GM19351 (cell line): Measurements from ENCODE around the gene AGTPBP1.
"Not testable (repeated sequence)": the region's sequence is repeated elsewhere in the genome, so short reads cannot be mapped to it uniquely, and the experiment has no call there.

Source experiments
- ATAC-seq: cut with Tn5 transposase; IDR thresholded peaks from one replicate; pipeline ENCODE4 v1.9.1; 2021; ENCODE audit warnings: mild to moderate bottlenecking, moderate library complexity; ENCODE audit not compliant: unreplicated experiment

The AGTPBP1 gene, protein sequence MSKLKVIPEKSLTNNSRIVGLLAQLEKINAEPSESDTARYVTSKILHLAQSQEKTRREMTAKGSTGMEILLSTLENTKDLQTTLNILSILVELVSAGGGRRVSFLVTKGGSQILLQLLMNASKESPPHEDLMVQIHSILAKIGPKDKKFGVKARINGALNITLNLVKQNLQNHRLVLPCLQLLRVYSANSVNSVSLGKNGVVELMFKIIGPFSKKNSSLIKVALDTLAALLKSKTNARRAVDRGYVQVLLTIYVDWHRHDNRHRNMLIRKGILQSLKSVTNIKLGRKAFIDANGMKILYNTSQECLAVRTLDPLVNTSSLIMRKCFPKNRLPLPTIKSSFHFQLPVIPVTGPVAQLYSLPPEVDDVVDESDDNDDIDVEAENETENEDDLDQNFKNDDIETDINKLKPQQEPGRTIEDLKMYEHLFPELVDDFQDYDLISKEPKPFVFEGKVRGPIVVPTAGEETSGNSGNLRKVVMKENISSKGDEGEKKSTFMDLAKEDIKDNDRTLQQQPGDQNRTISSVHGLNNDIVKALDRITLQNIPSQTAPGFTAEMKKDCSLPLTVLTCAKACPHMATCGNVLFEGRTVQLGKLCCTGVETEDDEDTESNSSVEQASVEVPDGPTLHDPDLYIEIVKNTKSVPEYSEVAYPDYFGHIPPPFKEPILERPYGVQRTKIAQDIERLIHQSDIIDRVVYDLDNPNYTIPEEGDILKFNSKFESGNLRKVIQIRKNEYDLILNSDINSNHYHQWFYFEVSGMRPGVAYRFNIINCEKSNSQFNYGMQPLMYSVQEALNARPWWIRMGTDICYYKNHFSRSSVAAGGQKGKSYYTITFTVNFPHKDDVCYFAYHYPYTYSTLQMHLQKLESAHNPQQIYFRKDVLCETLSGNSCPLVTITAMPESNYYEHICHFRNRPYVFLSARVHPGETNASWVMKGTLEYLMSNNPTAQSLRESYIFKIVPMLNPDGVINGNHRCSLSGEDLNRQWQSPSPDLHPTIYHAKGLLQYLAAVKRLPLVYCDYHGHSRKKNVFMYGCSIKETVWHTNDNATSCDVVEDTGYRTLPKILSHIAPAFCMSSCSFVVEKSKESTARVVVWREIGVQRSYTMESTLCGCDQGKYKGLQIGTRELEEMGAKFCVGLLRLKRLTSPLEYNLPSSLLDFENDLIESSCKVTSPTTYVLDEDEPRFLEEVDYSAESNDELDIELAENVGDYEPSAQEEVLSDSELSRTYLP

GRCh38 chr9:85741875-85742596, at the start of gene AGTPBP1:
Gene AGTPBP1 (minus strand): TSS chr9:85741954. CDS start chr9:85712533, 29,421 bp downstream.
- ATAC-seq = peak; percentile 76

GRCh38 chr9:85786116-85786515, 44.4 kb upstream of the AGTPBP1 start:
- ATAC-seq = not testable (repeated sequence)

GRCh38 chr9:85773844-85774243, 32.1 kb upstream of the AGTPBP1 start:
- peak; percentile 56 for ATAC-seq

GRCh38 chr9:85761802-85762201, 20.0 kb upstream of the AGTPBP1 start:
- ATAC-seq = not testable (repeated sequence)

DNA sequence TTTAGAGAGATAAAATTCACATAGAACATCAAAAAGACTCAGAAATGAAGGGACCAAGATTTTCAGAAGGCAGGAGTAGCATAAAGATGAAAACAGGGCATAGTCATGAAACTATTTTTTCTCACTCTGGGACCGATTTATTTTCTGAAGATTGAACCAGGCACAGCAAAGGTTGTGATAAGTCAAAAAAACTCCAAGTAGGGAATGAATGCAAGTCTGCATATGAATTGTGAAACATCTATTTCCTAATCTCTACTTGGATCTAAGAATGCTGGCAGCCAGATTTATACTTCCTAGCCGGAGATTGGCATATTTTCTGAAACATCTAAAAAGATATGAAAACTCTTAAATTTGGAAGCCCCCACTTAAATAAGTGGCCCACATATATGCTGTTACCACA, 16.0 kb upstream of the AGTPBP1 start:
- not testable (repeated sequence) for ATAC-seq

GRCh38 chr9:85756216-85756615, 14.5 kb upstream of the AGTPBP1 start:
- not testable (repeated sequence) for ATAC-seq

DNA sequence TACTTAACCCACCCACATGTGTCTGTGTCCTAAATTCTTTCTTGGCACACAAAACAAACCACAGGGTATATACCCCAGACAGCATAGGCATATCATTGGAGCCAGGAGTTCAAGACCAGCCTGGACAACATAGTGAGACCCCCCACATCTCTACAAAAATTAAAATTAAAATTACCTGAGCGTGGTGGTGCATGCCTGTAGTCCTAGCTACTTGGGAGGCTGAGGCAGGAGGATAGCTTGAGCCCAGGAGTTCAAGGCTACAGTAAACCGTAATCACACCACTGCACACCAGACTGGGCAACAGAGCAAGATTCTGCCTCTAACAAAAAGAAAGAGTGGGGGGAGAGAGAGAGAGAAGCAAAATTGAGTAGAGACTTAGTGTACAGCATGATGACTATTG, 4.6 kb upstream of the AGTPBP1 start:
- ATAC-seq = no peak

DNA sequence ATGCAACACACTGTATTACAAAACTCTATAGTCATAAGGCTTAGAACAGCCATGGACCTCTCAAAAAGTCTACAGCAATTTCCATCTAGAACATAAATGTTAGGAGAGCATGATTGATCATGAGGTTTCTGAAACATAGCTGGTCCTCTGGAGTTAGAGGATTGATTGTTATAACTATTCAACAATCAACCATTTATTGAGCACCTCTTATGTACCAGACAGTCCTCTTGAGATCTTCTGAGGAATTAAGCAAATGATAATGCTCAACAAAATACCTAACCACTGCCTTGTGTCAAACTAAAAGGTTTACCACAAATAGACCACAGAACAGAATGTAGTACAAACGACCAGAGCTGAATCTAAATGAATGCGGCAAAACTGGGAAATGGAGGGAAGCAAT, 3.4 kb upstream of the AGTPBP1 start:
- no peak for ATAC-seq

DNA sequence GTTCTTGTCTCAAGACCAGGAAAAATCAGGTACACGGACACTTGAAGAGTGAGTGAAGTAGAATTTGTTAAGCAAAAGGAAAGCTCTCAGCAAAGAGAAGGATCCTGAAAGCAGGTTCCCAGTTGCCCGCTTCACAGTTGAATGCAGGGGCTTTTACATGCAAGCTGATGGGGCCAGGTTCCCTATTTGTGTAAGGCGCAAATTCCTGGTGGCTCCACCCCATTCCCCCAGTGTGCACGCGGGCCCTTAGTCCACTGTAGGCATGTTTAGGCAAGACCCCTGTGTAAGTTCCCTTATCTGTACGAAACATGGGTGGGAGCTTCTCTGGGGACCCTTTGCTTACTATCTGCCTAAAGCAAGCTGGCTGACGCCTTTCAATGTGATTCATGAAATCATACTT, 2.7 kb upstream of the AGTPBP1 start:
- no peak for ATAC-seq

DNA sequence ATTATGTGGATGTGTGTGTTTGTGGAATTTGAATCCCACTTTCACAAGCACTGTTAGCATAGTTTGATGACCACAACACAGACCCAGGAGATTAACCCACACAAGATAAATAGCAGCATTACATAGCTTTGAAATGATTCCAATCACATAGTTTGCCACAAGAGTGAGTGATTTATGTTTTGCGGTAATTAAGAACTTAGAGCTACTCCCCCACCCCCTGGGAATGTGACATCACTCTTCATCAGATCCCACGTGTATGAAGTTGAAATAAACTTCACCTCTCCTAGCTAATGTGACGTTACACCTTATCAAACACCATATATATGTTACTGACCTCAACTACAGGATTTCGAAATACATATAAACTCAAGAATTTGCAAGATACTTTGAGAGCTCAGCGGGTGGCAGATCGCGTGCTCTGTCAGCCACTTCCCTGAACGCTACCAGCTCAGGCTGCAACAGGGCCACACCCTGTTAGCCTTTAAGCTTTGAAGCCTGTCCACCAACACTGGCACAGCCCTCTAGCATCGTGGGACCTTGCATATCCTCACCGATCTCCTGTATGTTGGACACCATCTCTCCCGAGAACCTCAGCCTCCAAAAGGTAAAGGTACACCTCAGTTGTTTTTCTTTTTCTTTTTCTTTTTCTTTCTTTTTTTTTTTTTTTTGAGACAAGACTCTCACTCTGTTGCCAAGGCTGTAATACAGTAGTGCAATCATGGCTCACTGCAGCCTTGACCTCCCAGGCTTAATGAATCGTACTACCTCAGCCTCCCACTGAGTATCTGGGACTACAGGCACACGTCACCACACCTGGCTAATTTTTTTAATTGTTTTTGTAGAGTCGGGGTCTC, 1.7 kb upstream of the AGTPBP1 start:
- no peak for ATAC-seq

DNA sequence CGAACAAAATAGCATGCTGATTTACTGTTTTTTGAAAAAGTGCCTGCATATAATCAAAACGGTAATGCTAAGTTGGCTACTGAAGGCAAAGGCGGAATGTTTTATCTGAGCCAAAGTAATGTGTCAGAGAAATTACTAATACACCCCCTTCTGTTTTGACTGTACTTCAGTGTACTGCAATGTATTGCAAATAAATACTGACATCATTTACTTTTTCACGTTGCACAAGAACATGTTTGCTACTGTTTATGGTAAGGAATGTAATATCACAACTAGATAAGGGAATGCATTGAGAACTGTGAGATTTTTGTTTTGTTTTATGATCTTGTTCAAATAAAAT, 813 bp upstream of the AGTPBP1 start:
- ATAC-seq = peak; percentile 1

DNA sequence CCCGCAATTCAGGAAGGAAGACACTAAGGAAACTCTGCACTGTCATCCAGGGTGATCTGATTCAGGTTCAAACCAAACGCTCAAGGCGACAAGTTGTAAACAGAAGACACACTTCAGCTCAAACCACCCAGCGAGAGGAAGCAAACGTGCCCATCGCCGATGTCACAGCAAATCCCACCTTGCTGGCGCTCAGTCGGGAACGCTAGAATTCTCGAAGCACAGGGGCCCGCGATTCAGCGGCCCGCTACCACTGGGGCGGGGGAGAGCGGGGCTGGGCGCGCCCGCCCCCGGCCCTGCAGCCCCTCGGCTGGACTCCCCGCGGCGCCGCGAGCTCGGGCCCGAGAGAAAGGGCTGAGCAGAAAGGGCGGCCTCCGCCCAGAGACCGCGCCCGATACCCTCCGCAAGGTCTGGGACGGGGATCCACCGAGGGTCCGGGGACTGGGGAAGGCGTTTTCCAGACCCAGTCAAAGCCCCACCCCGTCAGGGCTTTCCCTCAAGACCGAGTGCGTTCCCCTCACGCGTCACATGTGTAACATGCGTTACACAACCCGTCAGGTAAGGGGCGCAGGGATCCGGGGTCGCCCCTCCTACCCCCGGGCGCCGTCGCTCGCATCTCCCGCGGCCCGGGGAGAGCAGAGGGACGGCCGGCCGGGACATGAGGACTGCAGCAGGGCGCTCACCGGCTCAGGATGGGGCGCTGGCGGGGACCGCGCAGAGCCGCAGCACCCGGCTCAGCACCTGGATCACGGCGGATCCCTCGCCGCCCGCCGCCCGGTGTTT, 469 bp downstream of the AGTPBP1 start:
- peak; percentile 45 for ATAC-seq

- ATAC-seq = no peak
Observed at GRCh38 chr9:85740787-85741094, 1.0 kb downstream of the AGTPBP1 start.

GRCh38 chr9:85738509-85738908, 3.2 kb downstream of the AGTPBP1 start:
- no peak for ATAC-seq

GRCh38 chr9:85737671-85738070, 4.1 kb downstream of the AGTPBP1 start:
- no peak for ATAC-seq

DNA sequence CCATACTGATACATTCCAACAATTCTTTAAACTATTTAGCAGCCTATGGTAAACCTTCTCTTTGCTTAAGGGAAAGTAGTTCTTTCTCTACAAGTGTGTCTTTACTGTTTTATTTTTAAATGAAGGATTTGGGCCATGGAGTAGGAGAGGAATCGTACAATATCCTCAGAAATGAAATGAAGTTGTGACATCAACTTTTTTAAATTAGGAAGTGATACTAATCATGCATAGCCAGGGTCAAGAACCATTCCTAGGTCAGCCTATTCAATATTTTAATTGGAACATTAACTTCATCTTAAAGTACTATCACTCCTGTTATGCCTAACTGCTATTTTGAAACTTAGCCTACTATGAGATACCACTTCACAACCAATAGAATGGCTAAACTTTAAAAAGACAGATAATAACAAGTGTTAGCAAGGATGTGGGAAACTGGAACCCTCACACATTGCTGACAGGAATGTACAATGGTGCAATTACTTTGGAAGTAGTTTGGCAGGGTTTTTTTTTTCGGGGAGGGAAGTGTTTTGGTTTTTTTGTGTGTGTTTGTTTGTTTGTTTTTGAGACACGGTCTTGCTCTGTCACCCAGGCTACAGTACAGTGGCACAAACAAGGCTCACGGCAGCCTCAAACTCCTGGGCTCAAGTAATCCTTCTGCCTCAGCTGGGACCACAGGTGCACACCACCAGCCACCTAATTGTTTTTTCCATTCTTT, 10.7 kb downstream of the AGTPBP1 start:
- ATAC-seq = no peak

DNA sequence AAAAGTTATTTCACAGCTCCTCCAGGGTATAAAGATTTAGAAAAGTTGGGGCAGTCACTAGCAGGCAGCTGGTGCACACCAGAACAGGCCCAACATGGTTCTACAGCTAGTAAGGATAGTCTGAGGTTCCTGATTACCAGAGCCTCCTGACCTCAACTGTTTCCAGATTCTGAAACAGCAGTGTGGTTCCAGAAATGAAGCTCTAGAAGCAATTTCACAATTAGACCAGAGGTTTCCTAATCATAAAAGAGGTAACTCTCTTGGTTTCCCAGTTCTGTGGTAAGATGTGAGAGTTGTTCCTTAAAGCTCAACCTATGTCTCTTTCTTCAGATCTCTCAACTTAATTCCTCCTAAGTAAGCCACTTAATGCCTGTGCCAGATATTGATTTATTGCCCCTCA, 11.9 kb downstream of the AGTPBP1 start:
- ATAC-seq = peak; percentile 56

GRCh38 chr9:85727500-85727899, 14.3 kb downstream of the AGTPBP1 start:
- no peak for ATAC-seq
